ENCODE results near the gene MYMX. TPM values are rescaled to one million over a fixed set of nuclear protein-coding genes. Genes with fewer than 3 reads are reported as not detected.
A peak's percentile ranks its signal among the peaks of the same experiment; 100 is the strongest.

The MYMX gene
- total RNA-seq (2013), result 0.10 TPM
- not detected for polyA plus RNA-seq
- polyA minus RNA-seq, result not detected in 2 replicates
- total RNA-seq, result 0 to 0.35 (median 0) reads per million in 11 experiments

DNA sequence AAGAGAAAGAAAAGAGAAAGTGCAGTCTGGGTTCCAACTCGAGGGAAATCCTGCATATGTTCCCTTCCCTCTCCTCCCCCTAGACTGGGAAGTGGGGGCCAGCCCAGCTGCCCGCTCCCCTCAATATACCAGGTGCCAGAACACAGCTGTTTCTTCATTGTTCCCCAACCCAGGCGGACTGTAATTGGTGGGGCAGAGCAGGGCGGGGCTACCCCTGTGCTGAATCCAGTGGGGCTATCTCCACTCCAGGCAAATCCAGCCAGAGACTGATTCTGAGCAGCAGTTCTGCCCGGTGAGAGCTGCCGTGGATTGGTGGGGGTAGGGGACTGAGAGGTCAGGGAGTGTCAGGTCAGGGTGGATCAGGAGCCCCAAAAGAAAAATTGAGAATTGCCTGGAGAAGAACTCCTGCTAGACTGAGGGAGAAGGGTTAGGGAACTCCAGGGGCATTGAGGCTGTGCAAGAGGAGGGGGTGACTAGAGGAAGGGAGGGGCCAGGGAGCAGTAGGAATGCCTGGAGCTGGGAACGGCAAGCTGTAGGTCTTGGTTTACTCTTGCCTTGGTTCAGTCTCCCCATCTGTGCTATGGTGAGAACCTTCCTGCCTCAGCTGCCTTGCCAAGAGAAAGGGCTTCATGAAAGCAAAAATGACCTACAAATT is at the start of gene MYMX:
Gene MYMX, plus strand, starts transcription at position 250 of the 655 bp plus-strand sequence. CDS start 546 bp downstream, outside the sequence.
- TF ChIP-seq, protein P1, sequence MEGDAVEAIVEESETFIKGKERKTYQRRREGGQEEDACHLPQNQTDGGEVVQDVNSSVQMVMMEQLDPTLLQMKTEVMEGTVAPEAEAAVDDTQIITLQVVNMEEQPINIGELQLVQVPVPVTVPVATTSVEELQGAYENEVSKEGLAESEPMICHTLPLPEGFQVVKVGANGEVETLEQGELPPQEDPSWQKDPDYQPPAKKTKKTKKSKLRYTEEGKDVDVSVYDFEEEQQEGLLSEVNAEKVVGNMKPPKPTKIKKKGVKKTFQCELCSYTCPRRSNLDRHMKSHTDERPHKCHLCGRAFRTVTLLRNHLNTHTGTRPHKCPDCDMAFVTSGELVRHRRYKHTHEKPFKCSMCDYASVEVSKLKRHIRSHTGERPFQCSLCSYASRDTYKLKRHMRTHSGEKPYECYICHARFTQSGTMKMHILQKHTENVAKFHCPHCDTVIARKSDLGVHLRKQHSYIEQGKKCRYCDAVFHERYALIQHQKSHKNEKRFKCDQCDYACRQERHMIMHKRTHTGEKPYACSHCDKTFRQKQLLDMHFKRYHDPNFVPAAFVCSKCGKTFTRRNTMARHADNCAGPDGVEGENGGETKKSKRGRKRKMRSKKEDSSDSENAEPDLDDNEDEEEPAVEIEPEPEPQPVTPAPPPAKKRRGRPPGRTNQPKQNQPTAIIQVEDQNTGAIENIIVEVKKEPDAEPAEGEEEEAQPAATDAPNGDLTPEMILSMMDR (IDR thresholded peaks at IDR 0.05), result no peak
- no peaks in the 10 kb centered on the region for H3K9me3 ChIP-seq (replicated peaks in 1 of 2; ENCODE audit: control insufficient read depth in 1 of 2, insufficient read depth in 1 of 2, low read length in 2 of 2)
- Mint-ChIP-seq H3K4me1 (peaks cover 49% of the 10 kb centered on the region), H3K27ac (peak within 1 kb of the TSS; percentile 33 to 88 (median 76)), H3K27me3 (ENCODE audit: low read depth in 3 of 3) (peaks cover 0 to 3% (median 2%) of the 10 kb centered on the region in 3 donors), H3K4me3 (peak within 1 kb of the TSS in 1 of 2 donors; percentile 60), H3K36me3 (peaks cover 0 to 3% of the 10 kb centered on the region in 2 donors), H3K9me3 (no peaks in the 10 kb centered on the region)
- intact Hi-C loops (cut with micrococcal nuclease), result no loop called here
- no peak within 1 kb of the TSS for H3K9ac ChIP-seq (ENCODE audit: insufficient read depth, low read length, poor library complexity, severe bottlenecking)
- no peaks in the 10 kb centered on the region for H4K20me1 ChIP-seq (ENCODE audit: insufficient read depth, low read length)
- H3K36me3 ChIP-seq (replicated peaks in 1 of 2; ENCODE audit: control insufficient read depth in 1 of 2, insufficient read depth in 2 of 2, low read length in 2 of 2), result no peaks in the 10 kb centered on the region
- H3K79me2 ChIP-seq (ENCODE audit: insufficient read depth, low read length), result peaks cover 3% of the 10 kb centered on the region
- peak within 1 kb of the TSS in 1 of 2 donors; percentile 72 for H3K27ac ChIP-seq (ENCODE audit: low read depth in 1 of 2, low read length in 2 of 2)
- DNase-seq, result no peak
- no peaks in the 10 kb centered on the region for H3K27me3 ChIP-seq (ENCODE audit: control insufficient read depth in 2 of 2, insufficient read depth in 2 of 2, low read length in 2 of 2)
- 38% methylated on average over 5 of the region's 7 CpGs for WGBS (ENCODE audit: insufficient coverage)
- no peak within 1 kb of the TSS for H3K4me2 ChIP-seq (replicated peaks; ENCODE audit: extremely low read depth, low read length, poor library complexity, severe bottlenecking)
- peak within 1 kb of the TSS; percentile 13 for H2AFZ ChIP-seq (ENCODE audit: insufficient read depth, low read depth, low read length, poor library complexity, severe bottlenecking)
- H3K4me3 ChIP-seq (replicated peaks in 1 of 3; ENCODE audit: low read depth in 2 of 3, low read length in 3 of 3), result no peak within 1 kb of the TSS
- peaks cover 52 to 55% of the 10 kb centered on the region in 2 donors for H3K4me1 ChIP-seq (ENCODE audit: control insufficient read depth in 1 of 2, insufficient read depth in 2 of 2, low read length in 2 of 2)

DNA sequence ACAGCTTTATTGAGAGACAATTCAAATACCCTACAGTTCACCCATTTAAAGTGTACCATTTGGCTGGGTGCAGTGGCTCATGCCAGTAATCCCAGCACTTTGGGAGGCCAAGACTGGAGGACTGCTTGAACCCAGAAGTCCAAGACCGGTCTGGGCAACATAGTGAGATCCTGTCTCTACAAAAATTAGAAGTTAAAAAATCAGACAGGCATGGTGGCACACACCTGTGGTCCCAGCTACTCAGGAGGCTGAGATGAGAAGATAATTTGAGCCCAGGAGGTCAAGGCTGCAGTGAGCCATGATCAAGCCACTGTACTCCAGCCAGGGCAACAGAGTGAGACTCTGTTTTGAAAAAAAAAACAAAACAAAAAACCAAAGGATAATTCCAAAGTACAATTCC is 49.2 kb upstream of the MYMX start:
- Histone ChIP-seq H3K4me1 (ENCODE audit: control insufficient read depth in 1 of 2, insufficient read depth in 2 of 2, low read length in 2 of 2) (peaks cover 0 to 6% of the 10 kb centered on the region in 2 donors), H3K27me3 (ENCODE audit: control insufficient read depth in 2 of 2, insufficient read depth in 2 of 2, low read length in 2 of 2) (no peaks in the 10 kb centered on the region)
- H3K27me3 Mint-ChIP-seq (ENCODE audit: low read depth in 3 of 3), result peaks cover 4 to 19% (median 5%) of the 10 kb centered on the region in 3 donors

More for the DNA sequence above, 49.2 kb upstream of the MYMX start:
- Histone ChIP-seq H3K9me3 (replicated peaks in 1 of 2; ENCODE audit: control insufficient read depth in 1 of 2, insufficient read depth in 1 of 2, low read length in 2 of 2) (no peaks in the 10 kb centered on the region), H4K20me1 (ENCODE audit: insufficient read depth, low read length) (no peaks in the 10 kb centered on the region), H3K4me2 (replicated peaks; ENCODE audit: extremely low read depth, low read length, poor library complexity, severe bottlenecking) (no peak overlapping the region), H3K79me2 (ENCODE audit: insufficient read depth, low read length) (no peaks in the 10 kb centered on the region), H3K36me3 (replicated peaks in 1 of 2; ENCODE audit: control insufficient read depth in 1 of 2, insufficient read depth in 2 of 2, low read length in 2 of 2) (no peaks in the 10 kb centered on the region), H3K9ac (ENCODE audit: insufficient read depth, low read length, poor library complexity, severe bottlenecking) (no peak overlapping the region), H3K4me3 (replicated peaks in 1 of 3; ENCODE audit: low read depth in 2 of 3, low read length in 3 of 3) (no peak overlapping the region), H2AFZ (ENCODE audit: insufficient read depth, low read depth, low read length, poor library complexity, severe bottlenecking) (no peak overlapping the region), H3K27ac (ENCODE audit: low read depth in 1 of 2, low read length in 2 of 2) (no peak overlapping the region)
- WGBS (ENCODE audit: insufficient coverage), result 100% methylated on average over 1 of the region's 1 CpG
- intact Hi-C loops (cut with micrococcal nuclease), result no loop called here
- Mint-ChIP-seq H3K4me1 (peaks cover 9% of the 10 kb centered on the region), H3K27ac (no peak overlapping the region), H3K9me3 (no peaks in the 10 kb centered on the region), H3K4me3 (no peak overlapping the region), H3K36me3 (no peaks in the 10 kb centered on the region)
- DNase-seq, result no peak
- TF ChIP-seq, protein P1 (IDR thresholded peaks at IDR 0.05), result no peak
